Suppressor macrophage treated with lipopolysaccharide for 1 hour (primary cell): Measurements from ENCODE around the gene TCFL5.

Experiments
- DNase-seq, 3 donors: peaks; one replicate each; pipeline ENCODE4 v3.0.0-alpha.2; 2020 to 2022

The TCFL5 gene

DNA sequence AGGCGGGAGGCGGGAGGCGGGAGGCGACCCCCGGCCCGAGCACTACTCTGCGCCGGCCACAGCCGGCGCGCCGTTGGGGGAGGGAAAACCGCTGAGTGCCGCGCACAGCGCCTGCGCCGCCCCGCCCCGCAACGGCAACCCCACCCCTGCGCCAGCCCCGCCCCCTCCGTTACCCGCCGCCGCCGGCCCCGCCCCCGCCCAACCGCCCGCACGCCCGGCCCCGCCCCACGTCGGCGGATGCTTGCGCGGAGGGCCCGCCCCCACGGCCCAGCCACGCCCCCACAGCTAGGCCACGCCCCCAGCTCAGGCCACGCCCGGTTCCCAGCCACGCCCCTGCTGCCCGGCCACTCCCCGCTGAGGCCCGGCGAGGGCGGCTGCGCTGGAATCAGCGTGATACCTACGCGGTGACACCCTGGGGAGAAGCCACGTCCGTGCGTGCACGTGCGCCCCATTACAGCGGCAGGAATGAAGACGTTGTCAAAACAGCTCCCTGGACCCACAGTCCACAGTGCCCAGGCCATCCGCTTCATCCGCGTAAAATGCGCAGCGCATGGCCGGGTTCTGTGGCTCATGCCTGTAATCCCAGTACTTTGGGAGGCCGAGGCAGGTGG is at the start of gene TCFL5:
Gene TCFL5, minus strand, starts transcription at position 97 of the 611 bp plus-strand sequence. CDS start 152 bp downstream, outside the sequence.
- DNase-seq = peak; percentile 86 to 98 (median 95)

DNA sequence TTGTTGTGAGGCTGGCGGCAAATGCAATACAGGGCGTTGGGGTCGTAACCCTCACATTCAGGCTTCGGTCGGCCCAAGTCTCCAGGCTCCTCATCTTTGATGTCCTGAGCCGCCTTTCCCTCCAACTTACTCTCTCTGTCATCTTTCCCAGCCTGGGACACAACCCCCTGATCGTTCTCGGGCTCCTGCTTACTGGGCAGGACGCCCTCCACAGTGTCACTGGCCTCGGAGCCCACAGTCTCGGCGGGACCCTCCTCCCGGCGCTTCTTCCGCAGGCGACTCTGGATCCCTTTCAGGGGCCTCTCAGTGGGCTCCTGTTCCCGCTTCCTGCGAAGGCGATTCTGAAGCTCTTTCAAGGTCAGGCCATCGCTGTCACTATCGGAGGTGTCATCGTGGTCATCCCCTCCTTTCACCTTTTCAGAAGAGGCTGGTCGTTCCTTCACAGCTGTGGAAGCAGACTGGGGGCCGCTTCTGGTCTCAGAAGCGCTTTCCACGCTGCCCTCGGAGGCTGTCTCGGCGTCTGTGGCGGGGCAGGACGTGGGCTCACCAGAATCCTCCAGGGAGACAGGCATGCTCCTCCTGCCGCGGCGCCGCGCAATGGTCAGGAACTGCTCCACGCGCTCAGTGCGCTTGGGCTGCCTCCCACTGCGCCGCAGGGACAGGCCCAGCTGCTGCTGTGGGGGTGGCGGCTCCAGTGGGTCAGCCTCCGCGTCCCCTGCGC is 49.3 kb upstream of the TCFL5 start:
- DNase-seq = no peak

DNA sequence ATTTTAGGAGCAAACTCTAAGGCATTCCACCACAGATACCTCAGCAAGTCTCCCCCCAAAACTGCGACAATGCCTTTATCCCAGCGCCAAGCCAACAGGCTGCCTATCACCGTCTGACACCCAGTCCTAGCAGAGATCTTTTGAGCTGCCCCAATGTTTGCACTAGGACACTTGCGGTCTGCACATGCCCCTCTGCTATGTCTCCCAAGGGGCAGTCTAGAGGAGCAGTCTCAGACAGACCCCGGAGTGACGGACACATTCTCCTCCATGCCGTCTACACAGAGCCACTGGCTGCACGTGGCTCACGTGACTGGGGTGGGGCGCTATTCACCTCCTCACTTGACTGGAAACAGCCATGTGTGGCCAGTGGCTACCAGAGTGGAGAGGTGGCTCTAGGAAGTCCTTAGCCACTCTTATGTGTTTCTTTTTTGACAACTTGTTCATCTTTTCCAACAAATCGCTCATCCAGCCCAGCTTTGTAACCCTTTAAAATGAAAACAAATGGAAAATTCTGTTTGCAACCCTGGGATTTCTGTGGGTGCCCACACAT is 48.7 kb upstream of the TCFL5 start:
- no peak for DNase-seq

DNA sequence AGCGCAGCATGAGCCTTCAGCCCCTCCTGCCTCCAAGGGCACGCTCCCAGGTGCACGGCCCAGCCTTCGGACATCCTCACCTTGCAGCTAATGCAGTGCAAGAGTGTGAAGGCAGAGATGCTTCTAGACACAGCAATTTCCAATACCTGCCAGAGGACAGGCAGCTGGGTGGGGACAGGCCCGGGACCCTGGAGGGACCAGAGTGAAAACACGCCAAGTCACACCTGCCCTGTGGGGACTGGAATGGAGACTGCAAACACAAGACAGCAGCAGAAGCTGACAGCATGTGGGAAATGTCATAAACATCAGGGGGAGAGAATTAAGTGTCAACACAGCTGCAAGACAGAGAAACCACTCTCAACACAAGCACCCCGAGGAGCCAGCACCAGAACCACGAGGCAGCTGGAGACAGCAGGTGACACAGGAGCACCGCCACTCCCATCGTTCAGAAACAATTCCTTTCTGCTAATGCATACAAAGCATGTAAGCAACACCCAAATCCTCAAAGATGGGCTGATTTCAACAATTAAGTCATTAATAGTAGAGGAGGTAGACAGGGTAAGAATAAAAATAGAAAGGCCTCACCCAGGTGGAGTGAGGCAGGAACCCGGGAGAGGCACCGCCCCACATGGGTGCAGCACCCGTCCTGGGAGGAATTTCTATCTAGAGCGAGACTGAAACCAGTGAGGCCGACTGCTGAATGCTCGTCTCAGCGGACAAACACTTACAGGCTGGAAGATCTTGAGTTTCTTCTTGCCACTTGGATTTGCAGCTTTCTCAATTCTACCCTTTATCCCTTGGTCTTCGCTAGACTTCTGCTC is 47.6 kb upstream of the TCFL5 start:
- no peak for DNase-seq

DNA sequence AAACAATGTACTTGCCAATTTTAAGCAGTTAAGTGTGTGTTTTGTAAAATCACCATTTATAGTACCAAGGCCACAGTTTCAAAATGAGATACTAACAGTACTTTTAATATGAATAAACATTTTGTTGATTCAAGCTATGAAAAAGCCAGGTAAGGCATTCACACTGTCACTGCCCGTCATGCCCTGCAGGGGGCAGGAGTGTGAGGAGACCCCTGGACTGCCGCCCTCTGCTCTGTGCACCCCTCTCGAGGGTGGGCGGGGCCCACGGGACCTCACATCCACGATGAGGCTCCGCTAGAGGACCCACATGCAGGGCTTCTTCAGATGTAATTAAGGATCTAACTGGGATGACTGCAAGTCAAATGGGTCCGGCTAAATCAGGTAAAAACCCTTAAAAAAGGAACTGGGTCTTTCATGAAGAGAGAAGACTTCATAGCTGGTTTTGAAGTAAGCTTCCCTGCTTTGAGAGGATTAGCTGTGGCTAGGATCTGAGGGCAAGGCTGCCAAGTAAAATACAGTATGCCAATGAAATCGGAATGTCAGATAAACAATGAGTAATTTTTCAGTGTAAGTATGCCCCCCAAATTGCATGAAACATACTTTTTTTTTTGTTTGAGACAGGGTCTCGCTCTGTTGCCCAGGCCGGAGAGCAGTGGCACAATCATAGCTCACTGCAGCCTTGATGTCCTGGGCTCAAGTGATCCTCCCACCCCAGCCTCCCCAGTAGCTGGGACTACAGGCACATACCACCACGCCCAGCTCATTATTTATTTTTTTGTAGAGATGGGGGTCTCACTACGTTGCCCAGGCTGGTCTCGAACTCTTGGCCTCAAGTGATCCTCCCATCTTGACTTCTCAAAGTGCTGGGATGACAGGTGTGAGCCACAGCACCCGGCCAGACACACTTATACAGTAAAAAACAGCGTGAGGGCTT is 46.0 kb upstream of the TCFL5 start:
- peak in 1 of 3 donors; percentile 46 for DNase-seq

DNA sequence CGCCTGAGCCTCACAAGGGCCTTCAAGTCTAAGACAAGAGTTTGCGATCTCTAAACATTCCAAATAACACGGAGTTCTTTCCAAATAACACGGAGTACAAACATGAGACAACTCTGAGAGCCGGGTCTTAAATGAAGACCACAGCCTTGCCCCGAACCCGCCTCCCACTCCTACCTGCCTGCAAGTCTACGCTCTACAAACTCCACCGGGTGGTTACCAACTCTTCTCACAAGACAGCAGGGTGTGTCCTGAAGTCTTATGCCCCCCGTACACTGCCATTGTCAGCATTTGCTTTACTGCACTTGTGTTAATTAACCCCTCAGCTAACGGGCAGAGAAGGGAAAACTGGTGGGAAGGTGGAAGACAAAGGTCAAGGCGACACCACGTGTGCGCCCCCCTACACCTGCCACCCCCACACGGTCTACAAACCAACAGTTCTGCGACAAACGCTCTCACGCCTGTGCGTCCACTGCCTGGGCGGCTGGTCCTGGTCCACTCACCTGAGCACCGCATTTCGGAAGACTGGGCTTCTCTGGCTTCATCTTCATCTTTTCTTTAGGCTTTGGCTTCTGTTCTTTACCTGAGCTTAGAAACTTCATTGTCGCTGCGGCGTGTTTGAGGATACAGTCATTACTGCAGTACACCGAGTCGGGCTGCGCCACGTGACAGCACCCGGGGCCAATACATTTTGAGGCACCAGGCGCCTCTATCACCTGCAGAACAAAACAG is 45.2 kb upstream of the TCFL5 start:
- no peak for DNase-seq

DNA sequence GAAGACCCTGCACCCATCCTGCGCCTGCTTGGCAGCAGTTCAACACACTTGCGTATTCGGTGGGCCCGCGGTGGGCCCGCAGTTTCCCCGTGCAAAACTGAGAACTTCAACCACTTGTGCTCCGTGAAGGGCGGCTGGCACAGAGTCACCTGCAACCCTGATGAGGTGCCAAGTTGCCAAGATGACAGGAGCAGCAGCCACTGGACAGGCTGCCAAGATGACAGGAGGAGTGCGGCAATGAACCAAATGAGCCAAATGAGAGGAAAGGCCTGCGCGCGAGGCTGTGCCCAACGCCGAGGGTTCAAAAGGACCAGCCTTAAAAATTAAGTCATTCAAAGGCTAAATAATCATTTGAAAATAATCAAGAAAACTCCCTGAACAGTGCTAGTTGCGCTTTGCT is 44.6 kb upstream of the TCFL5 start:
- DNase-seq = no peak

DNA sequence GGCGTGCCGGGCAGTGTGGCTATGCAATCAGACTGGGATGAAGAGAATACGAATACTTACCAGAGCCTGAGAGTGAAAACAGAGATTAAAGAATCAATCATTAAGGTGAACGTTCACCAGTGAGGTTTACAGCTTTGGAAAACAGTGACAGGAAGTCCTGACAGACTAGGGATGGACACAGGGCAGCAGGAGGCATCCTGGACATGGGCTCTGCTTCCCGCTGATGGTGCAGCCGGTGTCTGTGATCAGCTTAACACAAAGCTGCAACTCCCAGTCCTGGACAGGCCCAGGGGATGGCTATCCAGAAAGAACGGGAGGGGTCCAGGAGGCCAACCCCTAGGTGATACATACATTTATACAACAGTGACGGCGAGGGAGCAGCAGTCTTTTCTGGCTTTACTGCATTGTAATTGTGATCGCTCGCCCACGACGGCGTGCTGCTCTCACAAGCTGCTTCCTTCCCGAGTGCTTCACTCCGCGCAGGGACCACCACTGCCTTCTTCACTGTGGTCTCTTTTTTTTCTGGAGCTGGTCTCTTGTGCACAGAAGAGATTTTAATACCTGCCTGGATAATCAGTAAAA is 44.0 kb upstream of the TCFL5 start:
- DNase-seq = no peak

DNA sequence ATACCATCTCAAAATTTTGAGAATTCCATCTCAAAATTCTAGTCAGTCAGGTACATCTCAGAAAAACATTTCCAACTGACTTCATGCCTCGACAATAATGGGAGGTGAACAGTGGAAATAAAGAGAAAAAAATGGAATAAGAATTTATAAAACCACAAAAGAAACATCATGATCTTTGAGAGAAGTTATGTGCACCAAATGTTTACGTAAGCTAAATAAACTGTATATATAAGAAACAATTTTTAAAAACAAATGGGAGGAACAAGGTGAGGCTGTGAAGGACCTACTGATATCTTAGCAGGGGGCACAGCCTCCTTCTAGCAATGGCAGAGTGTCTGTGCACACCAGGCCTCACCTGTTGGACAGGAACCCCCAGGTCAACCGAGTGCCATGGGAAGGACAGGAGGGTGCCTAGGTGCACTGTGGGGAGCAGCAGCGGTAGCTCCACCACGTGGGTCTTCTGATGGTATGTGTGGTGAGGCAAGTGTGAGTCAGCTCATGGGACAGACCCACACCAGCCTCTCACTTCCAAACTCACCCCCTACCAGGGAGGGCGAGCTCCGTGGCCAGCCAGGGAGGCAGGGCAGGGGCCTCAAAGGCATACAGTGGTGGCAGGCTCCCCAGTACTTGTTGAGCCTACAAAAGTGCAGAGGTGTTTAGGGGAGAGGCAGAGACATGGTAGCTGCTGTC is 41.4 kb upstream of the TCFL5 start:
- DNase-seq = no peak

DNA sequence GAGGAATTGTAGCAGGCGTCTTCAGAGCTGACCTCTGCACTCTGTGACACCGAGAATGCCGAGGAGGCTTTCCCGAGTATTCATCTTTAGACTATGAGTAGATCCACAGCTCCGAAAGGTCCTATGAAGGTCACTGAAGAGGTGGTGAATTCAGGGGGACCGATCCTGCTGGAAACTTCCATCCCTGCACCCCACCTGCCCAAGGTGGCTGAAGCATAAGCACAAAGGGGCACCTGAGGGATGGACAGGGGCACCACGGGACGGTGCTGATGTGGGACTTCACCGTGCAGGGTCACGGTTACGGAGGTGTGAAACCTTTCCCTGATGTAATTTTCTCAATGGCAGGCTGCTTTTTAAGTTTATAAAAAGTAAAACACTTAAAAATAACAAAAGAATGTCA is 40.3 kb upstream of the TCFL5 start:
- no peak for DNase-seq

DNA sequence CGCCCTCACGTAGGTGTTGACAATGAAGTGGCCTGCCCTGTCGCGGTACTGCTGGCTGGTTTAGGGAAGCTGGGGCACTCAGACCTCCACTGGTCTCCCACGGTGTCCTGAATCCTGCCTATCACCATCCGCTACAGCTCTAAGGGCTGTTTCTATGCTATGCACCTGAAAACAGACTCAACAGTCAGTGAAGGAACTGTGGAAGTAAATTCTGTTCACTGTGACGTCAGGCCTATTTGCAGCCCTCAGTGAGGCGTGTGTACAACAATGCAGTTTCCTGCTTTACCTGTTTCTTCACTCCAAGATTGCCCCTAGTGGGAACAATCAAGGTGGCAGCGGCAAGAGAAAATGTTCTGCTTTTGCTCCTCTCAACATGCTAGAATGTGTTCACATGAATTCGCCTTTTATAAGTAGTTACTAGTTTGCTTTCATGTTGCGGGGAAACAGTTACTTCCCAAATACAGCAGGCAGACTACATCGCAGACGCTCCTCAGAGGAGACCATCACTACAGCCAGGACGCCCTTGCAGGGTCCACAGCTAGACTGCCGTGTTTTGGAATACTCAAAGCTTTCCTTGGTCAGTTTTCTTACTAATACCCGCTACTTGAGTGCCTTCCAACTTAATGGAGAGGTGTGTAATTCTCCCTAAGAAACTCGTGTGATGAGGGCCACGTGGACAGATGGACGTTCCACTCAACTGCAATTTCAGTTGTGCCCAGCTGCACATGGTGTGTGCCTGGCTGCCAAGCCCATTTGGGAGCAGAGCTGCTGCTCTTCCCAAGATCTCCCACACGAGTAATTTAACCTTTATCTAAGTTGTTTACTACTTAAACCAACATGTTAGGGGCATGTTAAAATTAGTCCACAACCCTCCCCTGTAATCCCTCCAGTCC is 39.3 kb upstream of the TCFL5 start:
- no peak for DNase-seq

DNA sequence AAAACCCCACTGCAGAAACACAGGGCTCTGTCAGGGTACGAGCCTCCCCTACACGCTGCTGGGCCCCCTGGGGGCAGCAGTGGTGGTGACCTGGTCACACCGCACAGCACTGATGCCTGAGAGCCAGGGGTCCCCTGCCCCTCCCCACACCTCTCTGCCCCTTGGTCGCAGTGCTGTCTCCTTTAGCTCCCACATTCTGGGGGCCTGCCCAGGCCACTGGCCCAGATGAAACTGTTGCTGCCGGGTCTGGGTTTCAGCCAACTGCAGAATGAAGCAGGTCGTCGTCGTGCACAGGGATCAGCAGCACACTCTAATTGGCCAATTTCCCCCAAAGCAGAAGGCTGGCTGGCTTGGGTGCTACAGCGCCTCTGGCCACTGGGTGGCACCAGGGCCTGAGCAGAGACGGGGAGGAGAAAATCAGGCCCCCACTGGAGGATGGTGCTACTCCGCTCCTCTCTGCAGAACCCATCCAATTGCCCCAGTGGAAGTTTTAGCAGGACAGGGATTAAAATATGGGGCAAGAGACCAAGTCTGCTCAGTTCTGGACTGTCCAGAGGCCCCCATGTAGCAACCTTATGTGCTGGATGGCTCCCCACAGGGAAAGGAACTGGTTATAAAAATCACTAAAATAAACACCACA is 38.5 kb upstream of the TCFL5 start:
- DNase-seq = peak; percentile 69 to 83 (median 73)

DNA sequence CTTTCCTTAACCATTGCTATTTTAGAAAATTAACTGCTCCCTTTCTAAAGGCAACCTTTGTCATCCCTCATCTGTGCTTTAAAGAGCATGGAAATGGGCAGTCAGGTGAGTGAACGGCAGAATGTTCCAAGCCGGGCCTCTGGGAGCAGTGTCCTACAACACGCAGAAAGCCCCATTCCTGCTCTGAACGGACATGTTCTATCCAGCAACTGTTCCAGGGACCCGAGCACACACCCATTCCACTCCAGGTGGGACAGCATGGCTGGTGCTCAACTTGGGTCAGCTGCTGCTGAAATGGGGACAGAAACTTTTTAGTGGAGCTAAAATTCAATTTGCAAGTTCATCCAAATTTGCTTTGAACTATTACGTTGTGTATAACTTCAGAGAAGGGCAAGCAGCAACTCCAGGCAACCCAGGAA is 38.0 kb upstream of the TCFL5 start:
- DNase-seq = no peak

DNA sequence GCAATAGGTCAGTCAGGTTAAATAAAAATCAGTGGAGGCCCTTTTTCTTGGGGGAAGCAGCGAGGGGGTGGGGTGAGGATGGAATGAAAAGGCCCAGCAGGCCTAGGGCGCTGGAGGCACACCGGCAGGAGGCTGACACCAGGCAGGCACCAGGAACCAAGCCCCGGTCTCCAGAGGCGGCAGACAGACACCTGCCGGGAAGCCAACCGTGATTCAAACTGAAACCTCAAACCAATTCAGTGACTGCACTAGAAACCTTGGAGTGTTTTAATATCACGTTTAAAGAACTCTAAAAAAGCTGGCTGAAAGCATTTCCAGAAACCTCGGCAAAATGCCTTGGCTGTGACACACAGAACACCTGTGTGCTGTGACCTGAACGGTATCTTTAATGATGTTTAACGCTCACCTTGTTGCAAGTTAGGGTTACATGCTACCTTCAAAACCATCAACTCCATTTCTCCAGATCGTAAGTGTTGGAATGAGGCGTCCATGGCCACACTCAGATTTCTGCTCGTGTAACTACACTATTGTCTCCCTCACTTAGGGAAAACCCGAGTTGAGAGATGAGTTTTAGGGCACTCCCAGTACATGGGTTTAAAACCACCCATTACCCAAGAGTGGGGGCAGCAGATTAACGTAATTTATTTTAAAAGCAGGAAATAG is 37.5 kb upstream of the TCFL5 start:
- no peak for DNase-seq

DNA sequence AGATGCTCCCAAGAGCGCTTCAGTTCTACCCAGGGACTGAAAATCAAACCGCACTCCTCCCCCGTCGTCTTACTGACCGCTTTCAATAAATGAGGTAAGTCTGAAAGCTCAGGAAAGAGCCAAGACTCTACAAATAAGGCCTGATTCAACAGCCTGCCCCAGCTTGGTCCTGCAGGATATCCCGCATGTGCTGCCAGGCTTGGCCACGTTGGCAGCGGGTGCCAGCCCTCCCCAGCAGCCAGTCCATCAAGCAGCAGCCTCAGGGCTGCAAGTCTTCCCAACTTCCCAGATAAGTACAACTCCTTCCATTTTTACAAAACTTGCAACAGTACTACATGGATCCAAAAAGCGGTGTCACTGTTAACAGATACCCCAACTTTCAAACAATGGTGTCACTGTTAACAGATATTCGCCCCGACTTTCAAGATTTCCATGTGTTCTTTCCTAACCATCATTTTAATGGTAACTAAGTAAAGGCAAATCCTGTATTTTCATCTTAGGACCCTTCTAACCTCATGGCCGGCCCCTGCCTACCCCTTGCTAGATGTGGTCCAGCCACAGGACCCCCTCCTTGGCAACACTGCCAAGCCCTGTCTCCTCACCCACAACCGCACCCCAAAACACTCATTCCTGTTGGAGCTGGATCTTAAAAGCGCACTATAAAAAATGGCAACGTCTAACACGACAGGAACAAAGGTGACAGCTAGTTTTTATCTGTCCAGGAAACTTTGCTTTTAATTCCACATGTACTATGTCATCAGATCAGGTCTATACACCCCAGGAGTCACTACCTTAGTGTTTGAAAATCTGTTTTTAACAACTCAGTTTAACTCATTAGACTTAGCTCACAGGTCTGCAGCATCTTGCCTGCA is 36.7 kb upstream of the TCFL5 start:
- DNase-seq = no peak

DNA sequence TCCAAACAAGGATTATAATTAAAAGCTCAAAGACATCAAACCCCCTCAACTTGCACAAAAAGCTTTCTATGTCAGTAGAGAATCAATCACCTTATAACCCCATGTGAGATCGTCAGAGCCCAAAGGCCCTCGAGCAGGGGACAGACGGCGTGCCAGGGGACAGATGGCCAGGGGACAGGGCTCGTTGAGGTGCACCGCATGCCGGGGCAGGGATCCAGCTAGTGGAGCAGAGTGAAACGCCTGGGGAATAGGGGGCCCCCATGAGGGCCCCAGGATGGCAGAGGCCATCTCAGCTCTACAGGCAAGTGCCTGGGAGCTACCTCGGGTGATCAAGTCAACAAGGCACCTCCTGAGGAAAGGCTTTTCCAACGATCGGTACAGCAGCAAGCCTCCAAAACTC is 36.0 kb upstream of the TCFL5 start:
- DNase-seq = no peak

DNA sequence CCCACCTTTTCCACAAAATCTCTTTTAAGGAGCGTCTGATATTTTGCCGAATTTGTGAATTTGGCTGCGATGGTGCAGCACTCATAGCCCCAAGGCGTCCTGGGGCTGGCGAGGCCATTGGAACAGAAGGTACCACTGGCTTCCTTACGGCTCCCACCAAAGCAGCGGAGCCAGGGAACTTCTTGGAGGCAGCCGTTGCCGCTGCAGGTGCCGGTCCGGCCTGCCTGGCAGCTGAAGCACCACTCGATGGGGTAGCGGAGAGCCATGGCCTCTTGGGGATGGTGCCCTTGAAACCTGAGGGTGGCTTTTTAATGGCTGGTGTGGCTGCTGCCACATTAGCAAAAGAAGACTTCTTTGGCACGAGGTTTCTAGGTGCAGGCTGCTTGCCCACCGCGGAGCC is 34.9 kb upstream of the TCFL5 start:
- no peak for DNase-seq
